ENCODE measurements around the gene USP53.
"Not testable (repeated sequence)": the region's sequence is repeated elsewhere in the genome, so short reads cannot be mapped to it uniquely, and the experiment has no call there.

Gene USP53

DNA sequence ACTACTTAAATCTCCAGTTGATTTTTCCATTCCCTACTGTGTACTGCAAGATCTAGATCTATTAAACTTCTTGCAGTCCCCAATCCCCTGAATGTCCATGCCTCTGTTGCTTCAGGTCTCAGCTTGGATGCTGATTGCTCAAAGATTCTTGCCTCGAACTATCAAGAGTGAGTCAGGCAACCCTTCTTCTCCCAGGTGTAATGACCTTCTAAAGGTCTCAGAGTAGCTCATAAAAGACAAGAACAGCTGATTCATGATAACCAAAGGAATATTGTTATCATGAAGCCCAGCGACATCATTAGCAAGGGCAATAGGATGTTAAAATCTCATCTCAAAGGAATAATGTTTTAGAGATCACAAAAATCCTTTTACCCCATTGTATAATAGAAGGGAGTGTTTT is 116.2 kb downstream of the USP53 start:
- no peaks in the 10 kb centered on the region for H3K4me1 ChIP-seq (ENCODE audit: control insufficient read depth in 5 of 5, insufficient read depth in 5 of 5, low read length in 5 of 5)
- H3K27me3 ChIP-seq (ENCODE audit: control insufficient read depth in 5 of 5, insufficient read depth in 4 of 5, low read length in 5 of 5): peaks cover 0 to 2% (median 0%) of the 10 kb centered on the region in 5 donors
- H3K4me3 ChIP-seq (ENCODE audit: low read depth in 1 of 5, low read length in 5 of 5): no peak overlapping the region
- H3K9ac ChIP-seq (ENCODE audit: low read length in 5 of 5): no peak overlapping the region
- no peaks in the 10 kb centered on the region for H3K9me3 ChIP-seq (ENCODE audit: control insufficient read depth in 5 of 5, low read length in 5 of 5)
- H3K36me3 ChIP-seq (ENCODE audit: control insufficient read depth in 5 of 5, insufficient read depth in 5 of 5, low read length in 5 of 5): no peaks in the 10 kb centered on the region
- no peak overlapping the region for H3K27ac ChIP-seq (ENCODE audit: low read depth, low read length)

DNA sequence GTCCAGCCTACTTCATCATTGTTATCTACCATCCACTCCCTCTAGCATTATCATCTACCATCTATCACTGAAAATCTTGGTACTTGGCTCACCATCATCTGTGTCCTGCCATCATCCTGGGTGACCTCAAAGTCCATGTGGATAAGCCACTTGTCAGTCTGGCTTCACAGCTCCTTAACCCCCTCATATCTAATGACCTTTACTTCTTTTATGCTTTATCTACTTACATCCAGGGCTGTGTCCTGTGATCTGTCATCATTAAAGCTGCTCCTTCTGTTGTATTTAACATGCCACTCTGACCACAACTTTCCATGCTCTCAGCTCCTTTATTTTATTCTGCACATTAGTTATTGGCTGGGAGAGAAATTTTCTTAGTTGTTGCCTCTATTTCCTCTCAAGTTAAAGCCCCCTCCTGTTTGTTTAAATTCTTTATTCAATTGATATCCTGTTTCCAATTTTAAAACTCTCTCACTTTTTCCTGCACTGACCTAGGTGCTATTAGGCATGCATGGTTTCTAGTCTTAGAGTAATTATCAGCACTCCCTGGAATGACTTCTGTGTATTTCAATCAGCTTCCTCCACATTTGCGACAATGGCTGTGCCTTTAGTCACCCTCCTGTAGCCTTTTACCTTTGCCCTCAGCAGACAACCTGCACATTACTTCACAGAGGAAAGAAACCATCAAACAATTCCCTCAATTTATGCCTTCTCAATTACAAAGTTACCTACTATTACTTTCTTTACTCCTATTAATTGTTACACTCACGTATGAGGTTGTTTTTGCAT is 117.5 kb downstream of the USP53 start:
- no peaks in the 10 kb centered on the region for H3K4me1 ChIP-seq (ENCODE audit: control insufficient read depth in 5 of 5, insufficient read depth in 5 of 5, low read length in 5 of 5)
- H3K36me3 ChIP-seq (ENCODE audit: control insufficient read depth in 5 of 5, insufficient read depth in 5 of 5, low read length in 5 of 5): no peaks in the 10 kb centered on the region
- H3K9me3 ChIP-seq (ENCODE audit: control insufficient read depth in 5 of 5, low read length in 5 of 5): no peaks in the 10 kb centered on the region
- no peak overlapping the region for H3K27ac ChIP-seq (ENCODE audit: low read depth, low read length)
- no peak overlapping the region for H3K4me3 ChIP-seq (ENCODE audit: low read depth in 1 of 5, low read length in 5 of 5)
- H3K27me3 ChIP-seq (ENCODE audit: control insufficient read depth in 5 of 5, insufficient read depth in 4 of 5, low read length in 5 of 5): peaks cover 0 to 2% (median 0%) of the 10 kb centered on the region in 5 donors
- no peak overlapping the region for H3K9ac ChIP-seq (ENCODE audit: low read length in 5 of 5)

GRCh38 chr4:119336332-119336979 is 123.9 kb downstream of the USP53 start:
- not testable (repeated sequence) for H3K9ac ChIP-seq (ENCODE audit: low read length in 5 of 5); H3K36me3 ChIP-seq (ENCODE audit: control insufficient read depth in 5 of 5, insufficient read depth in 5 of 5, low read length in 5 of 5); H3K9me3 ChIP-seq (ENCODE audit: control insufficient read depth in 5 of 5, low read length in 5 of 5); H3K4me3 ChIP-seq (ENCODE audit: low read depth in 1 of 5, low read length in 5 of 5); H3K4me1 ChIP-seq (ENCODE audit: control insufficient read depth in 5 of 5, insufficient read depth in 5 of 5, low read length in 5 of 5); H3K27me3 ChIP-seq (ENCODE audit: control insufficient read depth in 5 of 5, insufficient read depth in 4 of 5, low read length in 5 of 5)
- H3K27ac ChIP-seq (ENCODE audit: low read depth, low read length): peak overlapping the region; percentile 6

DNA sequence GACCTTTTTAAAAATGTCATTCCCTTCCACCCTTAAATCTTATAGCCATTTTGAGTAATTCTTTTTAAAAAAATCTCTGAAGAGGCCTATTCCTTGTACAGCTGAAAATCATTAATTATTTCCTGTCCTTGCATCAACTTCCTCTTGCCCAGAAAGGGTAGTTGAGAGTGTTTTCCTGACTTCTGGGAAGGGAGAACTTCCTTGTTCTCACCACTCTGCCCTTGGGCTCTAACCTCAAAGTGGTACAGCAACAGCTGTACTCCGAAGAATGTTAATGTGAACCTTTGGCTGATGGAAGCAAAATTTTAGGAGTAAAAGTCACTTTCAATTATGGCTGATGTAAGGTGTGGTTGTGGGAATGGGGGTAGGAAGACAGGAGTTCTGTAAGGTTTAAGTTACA is 124.5 kb downstream of the USP53 start:
- Histone ChIP-seq H3K9me3 (ENCODE audit: control insufficient read depth in 5 of 5, low read length in 5 of 5) (no peaks in the 10 kb centered on the region), H3K36me3 (ENCODE audit: control insufficient read depth in 5 of 5, insufficient read depth in 5 of 5, low read length in 5 of 5) (no peaks in the 10 kb centered on the region), H3K27ac (ENCODE audit: low read depth, low read length) (peak overlapping the region; percentile 6), H3K4me3 (ENCODE audit: low read depth in 1 of 5, low read length in 5 of 5) (no peak overlapping the region), H3K4me1 (ENCODE audit: control insufficient read depth in 5 of 5, insufficient read depth in 5 of 5, low read length in 5 of 5) (peaks cover 0 to 5% (median 3%) of the 10 kb centered on the region in 5 donors), H3K27me3 (ENCODE audit: control insufficient read depth in 5 of 5, insufficient read depth in 4 of 5, low read length in 5 of 5) (no peaks in the 10 kb centered on the region), H3K9ac (ENCODE audit: low read length in 5 of 5) (no peak overlapping the region)

- not testable (repeated sequence) for H3K36me3 ChIP-seq (ENCODE audit: control insufficient read depth in 5 of 5, insufficient read depth in 5 of 5, low read length in 5 of 5); H3K27me3 ChIP-seq (ENCODE audit: control insufficient read depth in 5 of 5, insufficient read depth in 4 of 5, low read length in 5 of 5); H3K4me3 ChIP-seq (ENCODE audit: low read depth in 1 of 5, low read length in 5 of 5); H3K4me1 ChIP-seq (ENCODE audit: control insufficient read depth in 5 of 5, insufficient read depth in 5 of 5, low read length in 5 of 5); H3K9me3 ChIP-seq (ENCODE audit: control insufficient read depth in 5 of 5, low read length in 5 of 5); H3K9ac ChIP-seq (ENCODE audit: low read length in 5 of 5); H3K27ac ChIP-seq (ENCODE audit: low read depth, low read length)
Measured at GRCh38 chr4:119339895-119340294, 127.4 kb downstream of the USP53 start.

- H3K4me3 ChIP-seq (ENCODE audit: low read depth in 1 of 5, low read length in 5 of 5); H3K9me3 ChIP-seq (ENCODE audit: control insufficient read depth in 5 of 5, low read length in 5 of 5); H3K36me3 ChIP-seq (ENCODE audit: control insufficient read depth in 5 of 5, insufficient read depth in 5 of 5, low read length in 5 of 5); H3K4me1 ChIP-seq (ENCODE audit: control insufficient read depth in 5 of 5, insufficient read depth in 5 of 5, low read length in 5 of 5); H3K27ac ChIP-seq (ENCODE audit: low read depth, low read length); H3K27me3 ChIP-seq (ENCODE audit: control insufficient read depth in 5 of 5, insufficient read depth in 4 of 5, low read length in 5 of 5); H3K9ac ChIP-seq (ENCODE audit: low read length in 5 of 5): not testable (repeated sequence)
Measured at GRCh38 chr4:119343293-119343692, 130.8 kb downstream of the USP53 start.

All from subcutaneous abdominal adipose tissue (tissue), 5 donors.